Body of pancreas (tissue), 4 donors: ENCODE data around the gene FOXS1.

Experiments
- POLR2A ChIP-seq, 3 donors: fragments of 450-650 bp; IDR thresholded peaks; one replicate each; pipeline ENCODE4 v1.6.1; 2016; ENCODE audit warnings: antibody characterized with exemption in 3 of 3, mild to moderate bottlenecking in 2 of 3
- TF ChIP-seq, protein P1 (sequence below), 7 experiments: fragments of 450-650 bp in 4 of 7; fragments of 200-600 bp in 3 of 7; sonication (generic) in 3 of 7; IDR thresholded peaks; one replicate each; pipeline ENCODE4 v1.5.1; 2016 to 2019; ENCODE audit warnings: antibody characterized with exemption in 7 of 7

- no peak for TF ChIP-seq POLR2A (IDR thresholded peaks at IDR 0.05)
- TF ChIP-seq, protein P1, sequence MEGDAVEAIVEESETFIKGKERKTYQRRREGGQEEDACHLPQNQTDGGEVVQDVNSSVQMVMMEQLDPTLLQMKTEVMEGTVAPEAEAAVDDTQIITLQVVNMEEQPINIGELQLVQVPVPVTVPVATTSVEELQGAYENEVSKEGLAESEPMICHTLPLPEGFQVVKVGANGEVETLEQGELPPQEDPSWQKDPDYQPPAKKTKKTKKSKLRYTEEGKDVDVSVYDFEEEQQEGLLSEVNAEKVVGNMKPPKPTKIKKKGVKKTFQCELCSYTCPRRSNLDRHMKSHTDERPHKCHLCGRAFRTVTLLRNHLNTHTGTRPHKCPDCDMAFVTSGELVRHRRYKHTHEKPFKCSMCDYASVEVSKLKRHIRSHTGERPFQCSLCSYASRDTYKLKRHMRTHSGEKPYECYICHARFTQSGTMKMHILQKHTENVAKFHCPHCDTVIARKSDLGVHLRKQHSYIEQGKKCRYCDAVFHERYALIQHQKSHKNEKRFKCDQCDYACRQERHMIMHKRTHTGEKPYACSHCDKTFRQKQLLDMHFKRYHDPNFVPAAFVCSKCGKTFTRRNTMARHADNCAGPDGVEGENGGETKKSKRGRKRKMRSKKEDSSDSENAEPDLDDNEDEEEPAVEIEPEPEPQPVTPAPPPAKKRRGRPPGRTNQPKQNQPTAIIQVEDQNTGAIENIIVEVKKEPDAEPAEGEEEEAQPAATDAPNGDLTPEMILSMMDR (IDR thresholded peaks at IDR 0.05) = no peak
These were observed 24.2 kb upstream of the FOXS1 start for GRCh38 chr20:31869673-31869941.
